ENCODE measurements around the gene PPARA. TPM values are rescaled to one million over a fixed set of nuclear protein-coding genes. Genes with fewer than 3 reads are reported as not detected.

Gene PPARA
- total and polyA plus RNA-seq, 12 donors: 15.5 to 89.5 (median 79.9) TPM

- Histone ChIP-seq H3K4me3 (peak overlapping the region in 1 of 10 donors; percentile 7), H3K27ac (peak overlapping the region in 9 of 10 donors; percentile 68 to 86 (median 83)), H3K27me3 (no peaks in the 10 kb centered on the region), H3K9me3 (no peaks in the 10 kb centered on the region), H3K4me1 (peaks cover 15 to 79% (median 56%) of the 10 kb centered on the region in 9 donors), H3K36me3 (peaks cover 0 to 36% (median 0%) of the 10 kb centered on the region in 9 donors)
- no peak for TF ChIP-seq CTCF (IDR thresholded peaks at IDR 0.05)
- intact Hi-C loops (cut with DNase I): loop anchor here in 5 of 10 donors (5.0 to 10.0 kb wide), 5 partner anchors 51 to 251 kb away; partner anchors contain the start of genes PPARA (in 2 of the 5) and GTSE1 (in 1 of the 5)
- no peak for DNase-seq
- 94 to 95% methylated on average over 10 of the region's 10 CpGs for WGBS, 2 donors
- no peak for ATAC-seq
Measured at GRCh38 chr22:46246178-46246577, 95.9 kb downstream of the PPARA start.

- intact Hi-C loops (cut with DNase I): loop anchor here in 5 of 10 donors (5.0 to 10.0 kb wide), 5 partner anchors 50 to 253 kb away; partner anchors contain the start of genes PPARA (in 2 of the 5) and GTSE1 (in 1 of the 5)
- Histone ChIP-seq H3K27me3 (no peaks in the 10 kb centered on the region), H3K4me3 (no peak overlapping the region), H3K9me3 (no peaks in the 10 kb centered on the region), H3K27ac (peak overlapping the region in 7 of 10 donors; percentile 2 to 86 (median 83)), H3K36me3 (peaks cover 0 to 36% (median 0%) of the 10 kb centered on the region in 9 donors), H3K4me1 (peaks cover 15 to 73% (median 49%) of the 10 kb centered on the region in 9 donors)
- DNase-seq: no peak
- 68 to 74% methylated on average over 2 of the region's 2 CpGs for WGBS, 2 donors
- no peak for TF ChIP-seq CTCF (IDR thresholded peaks at IDR 0.05)
- ATAC-seq: no peak
Measured at GRCh38 chr22:46247443-46247975, 97.2 kb downstream of the PPARA start.

GRCh38 chr22:46250035-46250782, 99.9 kb downstream of the PPARA start, which contains the start of gene CDPF1:
Gene CDPF1, minus strand, starts transcription at chr22:46250293. Its CDS starts 2,009 bp downstream, at chr22:46248284.
- H3K4me3 ChIP-seq: peak within 1 kb of the TSS; percentile 48 to 93 (median 81)
- peak; percentile 92 to 97 (median 94) for ATAC-seq
- H3K4me1 ChIP-seq: peaks cover 13 to 58% (median 43%) of the 10 kb centered on the region in 9 donors
- no peaks in the 10 kb centered on the region for H3K9me3 ChIP-seq
- peak; percentile 93 to 94 for DNase-seq
- WGBS, 2 donors: 0 to 1% methylated on average over 81 to 89 of the region's 89 CpGs
- intact Hi-C loops (cut with DNase I): loop anchor here in 4 of 10 donors (2.0 to 10.0 kb wide), 3 partner anchors 17 to 125 kb away; partner anchors contain the start of gene GTSE1 (in 2 of the 4)
- H3K27me3 ChIP-seq: no peaks in the 10 kb centered on the region
- peaks cover 0 to 13% (median 0%) of the 10 kb centered on the region in 9 donors for H3K36me3 ChIP-seq
- no peak for TF ChIP-seq CTCF (IDR thresholded peaks at IDR 0.05)
- H3K27ac ChIP-seq: peak within 1 kb of the TSS; percentile 84 to 96 (median 94)

GRCh38 chr22:46250783-46251125, 100.4 kb downstream of the PPARA start:
- peaks cover 0 to 12% (median 0%) of the 10 kb centered on the region in 9 donors for H3K36me3 ChIP-seq
- no peak for TF ChIP-seq CTCF (IDR thresholded peaks at IDR 0.05)
- peak overlapping the region; percentile 48 to 93 (median 81) for H3K4me3 ChIP-seq
- ATAC-seq: peak in 6 of 8 donors; percentile 1 to 19 (median 4)
- intact Hi-C loops (cut with DNase I): loop anchor here in 4 of 10 donors (2.0 to 10.0 kb wide), 3 partner anchors 16 to 126 kb away; partner anchors contain the start of gene GTSE1 (in 2 of the 4)
- H3K9me3 ChIP-seq: no peaks in the 10 kb centered on the region
- DNase-seq: no peak
- WGBS, 2 donors: 3 to 8% methylated on average over 25 of the region's 25 CpGs
- H3K4me1 ChIP-seq: peaks cover 8 to 53% (median 39%) of the 10 kb centered on the region in 9 donors
- H3K27ac ChIP-seq: peak overlapping the region; percentile 84 to 96 (median 94)
- no peaks in the 10 kb centered on the region for H3K27me3 ChIP-seq

All from heart right ventricle (tissue), 16 donors.